Breast epithelium (tissue), 4 donors: ENCODE measurements around the gene SLC18B1. TPM values are rescaled to one million over a fixed set of nuclear protein-coding genes. Genes with fewer than 3 reads are reported as not detected.

Source experiments
- DNase-seq, 2 donors: peaks; one replicate each; pipeline ENCODE4 v3.0.0-alpha.2; 2019; ENCODE audit warnings: low spot score in 2 of 2
- H3K27ac ChIP-seq, 2 donors: fragments of 200-600 bp; sonication (generic) in 1 of 2; one replicate each; pipeline ENCODE4 v1.5.1; 2016 to 2019; ENCODE audit warnings: mild to moderate bottlenecking in 1 of 2
- H3K27me3 ChIP-seq, 2 donors: fragments of 200-600 bp; sonication (generic) in 1 of 2; one replicate each; pipeline versions ENCODE4 v1.5.1 to v1.6.0; 2017 to 2019; ENCODE audit warnings: control low read depth in 1 of 2, mild to moderate bottlenecking in 1 of 2
- H3K36me3 ChIP-seq: fragments of 200-600 bp; one replicate; pipeline ENCODE4 v1.5.1; 2019
- H3K4me1 ChIP-seq, 2 donors: fragments of 200-600 bp; sonication (generic); one replicate each; pipeline ENCODE4 v1.5.1; 2016 to 2019; ENCODE audit warnings: control low read depth in 1 of 2
- H3K4me3 ChIP-seq, 3 donors: fragments of 200-600 bp; sonication (generic); 1 replicate in 2 of 3; 2 replicates in 1 of 3; pipeline ENCODE4 v1.5.1; 2016 to 2019; ENCODE audit warnings: mild to moderate bottlenecking in 3 of 3, moderate library complexity in 2 of 3
- H3K9me3 ChIP-seq, 2 donors: fragments of 200-600 bp; sonication (generic) in 1 of 2; one replicate each; pipeline ENCODE4 v1.5.1; 2016 to 2019; ENCODE audit warnings: control low read depth in 1 of 2
- POLR2A ChIP-seq: fragments of 450-650 bp; IDR thresholded peaks from one replicate; pipeline ENCODE4 v1.6.1; 2016; ENCODE audit warnings: antibody characterized with exemption, mild to moderate bottlenecking, moderate library complexity
- POLR2AphosphoS5 ChIP-seq, 3 donors: sonication (generic); formaldehyde crosslinking; IDR thresholded peaks; one replicate each; pipeline ENCODE4 v1.6.1; 2017; ENCODE audit warnings: antibody characterized with exemption in 3 of 3
- intact Hi-C: fragments of 100-400 bp; cut with DNase I; formaldehyde crosslinking; loops from one replicate; pipeline ENCODE4 v1.15.1; 2023; ENCODE audit warnings: low total_unique reads
- total RNA-seq, 3 donors: library from RNA; depleted of rRNA; stranded (reverse); fragments of >200 nt; gene quantifications; one replicate each; pipeline ENCODE4 v1.1.0, GENCODE V29; 2016
- TF ChIP-seq, protein P1 (sequence below), 3 donors: fragments of 450-650 bp; IDR thresholded peaks; one replicate each; pipeline ENCODE4 v1.5.1; 2016 to 2017; ENCODE audit warnings: antibody characterized with exemption in 3 of 3, mild to moderate bottlenecking in 3 of 3, moderate library complexity in 3 of 3

SLC18B1 gene
- total RNA-seq, 3 donors from 2014 or later, result 8.2 to 14.6 (median 14.1) TPM

DNA sequence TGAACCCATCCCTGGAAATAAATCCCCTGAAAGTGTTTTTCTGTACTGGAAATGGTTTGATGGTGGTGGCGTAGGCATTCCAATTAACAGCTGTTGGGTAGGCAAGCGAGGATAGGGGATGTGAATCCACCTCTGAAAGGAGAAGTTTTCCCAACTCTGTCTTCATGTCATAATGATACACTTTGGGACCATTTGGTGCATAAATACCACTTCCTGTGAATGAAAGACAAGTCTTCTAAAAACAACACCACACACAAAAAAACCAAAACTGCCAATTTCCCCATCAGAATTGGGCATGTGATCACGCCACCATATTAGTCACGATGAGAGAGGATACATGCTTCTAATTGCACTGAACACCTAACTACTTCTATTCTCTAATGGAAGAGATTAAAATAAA, 47.1 kb downstream of the SLC18B1 start:
- Histone ChIP-seq H3K36me3 (no peaks in the 10 kb centered on the region), H3K9me3 (no peaks in the 10 kb centered on the region), H3K4me1 (no peaks in the 10 kb centered on the region), H3K4me3 (no peak overlapping the region), H3K27me3 (no peaks in the 10 kb centered on the region), H3K27ac (no peak overlapping the region)
- DNase-seq, result no peak
- TF ChIP-seq POLR2A (no peak), POLR2AphosphoS5 (IDR thresholded peaks at IDR 0.05) (no peak)
- TF ChIP-seq, protein P1, sequence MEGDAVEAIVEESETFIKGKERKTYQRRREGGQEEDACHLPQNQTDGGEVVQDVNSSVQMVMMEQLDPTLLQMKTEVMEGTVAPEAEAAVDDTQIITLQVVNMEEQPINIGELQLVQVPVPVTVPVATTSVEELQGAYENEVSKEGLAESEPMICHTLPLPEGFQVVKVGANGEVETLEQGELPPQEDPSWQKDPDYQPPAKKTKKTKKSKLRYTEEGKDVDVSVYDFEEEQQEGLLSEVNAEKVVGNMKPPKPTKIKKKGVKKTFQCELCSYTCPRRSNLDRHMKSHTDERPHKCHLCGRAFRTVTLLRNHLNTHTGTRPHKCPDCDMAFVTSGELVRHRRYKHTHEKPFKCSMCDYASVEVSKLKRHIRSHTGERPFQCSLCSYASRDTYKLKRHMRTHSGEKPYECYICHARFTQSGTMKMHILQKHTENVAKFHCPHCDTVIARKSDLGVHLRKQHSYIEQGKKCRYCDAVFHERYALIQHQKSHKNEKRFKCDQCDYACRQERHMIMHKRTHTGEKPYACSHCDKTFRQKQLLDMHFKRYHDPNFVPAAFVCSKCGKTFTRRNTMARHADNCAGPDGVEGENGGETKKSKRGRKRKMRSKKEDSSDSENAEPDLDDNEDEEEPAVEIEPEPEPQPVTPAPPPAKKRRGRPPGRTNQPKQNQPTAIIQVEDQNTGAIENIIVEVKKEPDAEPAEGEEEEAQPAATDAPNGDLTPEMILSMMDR (IDR thresholded peaks at IDR 0.05), result no peak
- intact Hi-C loops, result no loop called here

DNA sequence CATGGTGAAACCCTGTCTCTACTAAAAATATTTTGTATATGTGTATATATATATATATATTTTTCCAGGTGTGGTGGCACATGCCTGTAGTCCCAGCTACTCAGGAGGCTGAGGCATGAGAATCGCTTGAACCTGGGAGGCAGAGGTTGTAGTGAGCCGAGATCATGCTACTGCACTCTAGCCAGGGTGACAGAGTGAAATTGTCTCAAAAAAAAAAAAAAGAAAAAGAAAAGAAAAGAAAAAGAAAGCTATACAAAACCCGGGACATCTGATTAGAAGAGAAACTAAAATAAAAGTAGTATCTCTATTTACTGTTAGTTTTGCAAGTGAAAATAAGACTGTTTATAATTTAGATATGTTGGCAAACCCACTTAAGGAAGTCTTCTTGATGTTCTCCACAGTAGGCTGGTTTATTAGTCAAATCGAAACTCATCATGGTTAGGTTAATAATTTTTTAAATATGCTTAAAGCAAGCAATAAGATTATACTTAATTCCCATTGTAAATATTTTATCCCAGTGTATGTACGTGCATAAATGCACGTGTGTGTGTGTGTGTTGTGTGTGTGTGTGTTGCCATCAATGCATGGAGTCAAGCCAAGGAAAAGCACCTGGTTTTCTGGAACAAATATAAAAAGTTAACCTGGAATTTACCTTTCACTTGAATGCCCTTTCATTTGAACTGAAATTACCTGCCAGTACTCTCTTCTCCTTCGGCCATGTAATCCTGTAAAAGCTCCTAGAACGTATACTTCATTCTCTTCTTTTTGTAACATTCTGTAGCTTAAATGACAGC, 47.8 kb downstream of the SLC18B1 start:
- intact Hi-C loops, result no loop called here
- DNase-seq, result no peak
- Histone ChIP-seq H3K9me3 (no peaks in the 10 kb centered on the region), H3K27me3 (no peaks in the 10 kb centered on the region), H3K27ac (no peak overlapping the region), H3K4me1 (no peaks in the 10 kb centered on the region), H3K36me3 (no peaks in the 10 kb centered on the region), H3K4me3 (no peak overlapping the region)
- no peak for TF ChIP-seq POLR2AphosphoS5 (IDR thresholded peaks at IDR 0.05)
- TF ChIP-seq POLR2A, result no peak
- TF ChIP-seq, protein P1 (IDR thresholded peaks at IDR 0.05), result no peak

DNA sequence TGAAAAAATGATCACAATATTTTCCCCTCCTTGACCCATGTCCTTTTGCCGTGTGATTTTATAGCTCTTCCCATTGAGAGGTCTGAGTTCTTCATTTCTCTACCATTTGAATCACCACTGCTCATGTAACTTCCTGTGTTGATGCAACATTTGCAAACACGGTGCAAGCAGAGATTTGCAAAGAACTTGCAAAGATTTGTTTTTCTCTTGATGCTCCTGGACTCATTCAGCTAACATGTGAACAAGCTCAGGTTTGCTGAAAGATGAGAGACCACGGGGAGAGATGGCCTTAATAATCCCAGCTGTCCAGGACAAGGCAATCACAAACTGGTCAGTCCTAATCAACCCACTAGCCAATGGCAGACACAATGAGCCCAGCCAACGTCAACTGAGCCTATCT, 49.3 kb downstream of the SLC18B1 start:
- intact Hi-C loops, result loop anchor here (2.0 kb wide), 1 partner anchor 36 kb away; no protein-coding TSS in a partner anchor
- TF ChIP-seq, protein P1 (IDR thresholded peaks at IDR 0.05), result no peak
- TF ChIP-seq POLR2A (no peak), POLR2AphosphoS5 (IDR thresholded peaks at IDR 0.05) (no peak)
- Histone ChIP-seq H3K4me3 (no peak overlapping the region), H3K4me1 (no peaks in the 10 kb centered on the region), H3K27me3 (no peaks in the 10 kb centered on the region), H3K9me3 (no peaks in the 10 kb centered on the region), H3K36me3 (no peaks in the 10 kb centered on the region), H3K27ac (no peak overlapping the region)
- DNase-seq, result no peak

- TF ChIP-seq POLR2A, result no peak
- no peak for DNase-seq
- Histone ChIP-seq H3K4me1 (no peaks in the 10 kb centered on the region), H3K27ac (no peak overlapping the region), H3K9me3 (no peaks in the 10 kb centered on the region), H3K27me3 (no peaks in the 10 kb centered on the region), H3K4me3 (no peak overlapping the region), H3K36me3 (no peaks in the 10 kb centered on the region)
- intact Hi-C loops, result loop anchor here (2.0 kb wide), 1 partner anchor 36 kb away; no protein-coding TSS in a partner anchor
These were observed 50.0 kb downstream of the SLC18B1 start for GRCh38 chr6:132748446-132748845.

- TF ChIP-seq POLR2A (no peak), POLR2AphosphoS5 (IDR thresholded peaks at IDR 0.05) (no peak)
- TF ChIP-seq, protein P1 (IDR thresholded peaks at IDR 0.05), result no peak
- intact Hi-C loops, result no loop called here
- H3K27me3 ChIP-seq, result no peaks in the 10 kb centered on the region
These were observed 52.4 kb downstream of the SLC18B1 start for GRCh38 chr6:132746048-132746447.

More at GRCh38 chr6:132746048-132746447, 52.4 kb downstream of the SLC18B1 start:
- Histone ChIP-seq H3K36me3 (no peaks in the 10 kb centered on the region), H3K4me1 (no peaks in the 10 kb centered on the region), H3K9me3 (no peaks in the 10 kb centered on the region), H3K27ac (no peak overlapping the region), H3K4me3 (no peak overlapping the region)
- DNase-seq, result no peak
